ENCODE measurements around the gene SYNPR.

The SYNPR gene

DNA sequence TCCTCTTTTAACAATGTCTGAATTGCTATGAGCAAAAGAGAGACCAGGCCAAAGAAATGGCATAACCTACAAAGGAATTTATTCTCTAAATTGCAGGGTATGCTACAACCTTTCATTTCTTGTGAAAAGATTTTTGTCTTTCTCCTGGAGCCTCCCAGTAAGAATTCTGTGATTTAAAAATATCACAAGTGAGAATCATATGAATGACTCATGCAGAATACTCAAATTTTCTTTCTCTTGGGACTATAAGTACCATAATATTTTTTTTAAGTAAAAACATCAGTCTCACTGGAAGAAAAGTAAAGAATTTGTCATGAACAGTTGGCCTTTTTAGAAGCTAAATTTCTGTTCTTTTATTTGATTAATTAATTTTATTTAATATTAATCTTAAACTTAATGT is 26.3 kb downstream of the SYNPR start:
- no peak for DNase-seq (ENCODE audit: low spot score)

DNA sequence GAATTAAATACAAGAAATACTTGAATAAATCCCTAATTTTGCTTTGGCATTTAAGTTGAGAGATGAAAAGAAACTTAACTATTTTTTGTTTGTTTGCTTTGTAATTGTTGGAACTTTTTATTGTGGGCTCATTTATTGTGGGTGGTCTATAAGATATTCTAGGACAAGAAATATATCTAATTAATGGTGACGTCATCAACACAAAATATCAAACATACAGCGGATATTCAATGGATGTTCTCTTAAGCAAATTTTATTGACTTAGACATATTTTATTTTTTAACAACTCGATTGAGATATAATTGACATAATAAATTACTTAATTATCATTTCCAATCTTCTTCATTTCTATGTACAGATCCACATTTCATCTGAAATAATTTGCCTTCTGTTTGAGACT is 30.0 kb downstream of the SYNPR start:
- DNase-seq (ENCODE audit: low spot score) = no peak

DNA sequence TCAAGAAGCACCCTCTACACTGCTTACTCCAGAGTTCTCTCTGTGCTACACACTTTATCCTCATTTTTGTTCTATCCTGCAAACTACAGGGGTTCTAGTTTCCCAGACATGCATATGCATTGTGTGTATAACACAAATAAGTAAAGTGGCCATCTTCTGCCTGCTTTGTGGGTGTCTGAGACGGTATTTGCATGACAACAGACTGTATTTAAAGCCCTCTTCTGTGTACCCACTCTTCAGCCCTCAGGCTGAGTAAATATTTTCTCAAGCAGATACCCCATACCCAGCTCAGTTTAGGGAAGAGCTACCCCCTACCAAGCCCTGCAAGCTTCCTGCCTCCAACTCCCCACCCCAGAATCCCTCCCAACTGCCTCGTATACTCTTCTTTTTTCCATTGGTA is 31.7 kb downstream of the SYNPR start:
- no peak for DNase-seq (ENCODE audit: low spot score)

DNA sequence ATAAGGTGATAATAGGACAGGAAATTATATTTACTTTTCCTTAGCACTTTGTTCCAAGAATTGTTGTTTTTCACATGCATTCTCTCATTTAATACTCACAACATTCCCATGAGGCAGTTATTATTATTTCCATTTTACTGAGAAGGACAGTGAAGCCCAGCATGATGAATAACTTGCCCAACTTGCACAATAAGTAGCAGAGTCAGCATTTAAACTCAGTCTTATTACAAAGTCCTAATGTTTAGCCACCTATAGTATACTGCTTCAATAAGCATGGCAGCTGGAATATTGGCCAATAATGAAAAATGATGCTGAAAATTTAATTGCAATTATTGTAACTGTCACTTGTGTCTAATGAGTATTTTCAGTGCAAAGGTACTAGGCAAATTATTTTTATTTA is 45.7 kb downstream of the SYNPR start:
- no peak for DNase-seq (ENCODE audit: low spot score)

DNA sequence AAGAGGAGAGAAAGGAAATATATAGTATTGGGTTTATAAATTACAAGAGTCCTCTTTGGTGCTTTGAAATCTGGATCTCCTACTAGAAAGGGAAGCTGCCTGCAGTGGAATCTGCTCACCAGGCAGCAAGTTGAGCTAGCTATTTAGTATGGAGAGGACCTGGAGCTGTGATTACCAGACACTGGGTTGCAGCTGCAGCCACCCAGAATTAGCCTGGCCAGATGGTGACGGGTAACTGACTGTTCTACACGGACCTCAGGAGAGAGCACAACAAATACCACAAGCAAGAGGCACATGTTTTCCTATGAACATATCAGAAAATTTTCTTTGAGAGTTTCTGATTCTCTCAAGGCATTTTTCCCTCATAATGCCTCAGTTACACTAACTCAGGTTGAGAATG is 46.5 kb downstream of the SYNPR start:
- DNase-seq (ENCODE audit: low spot score) = no peak

DNA sequence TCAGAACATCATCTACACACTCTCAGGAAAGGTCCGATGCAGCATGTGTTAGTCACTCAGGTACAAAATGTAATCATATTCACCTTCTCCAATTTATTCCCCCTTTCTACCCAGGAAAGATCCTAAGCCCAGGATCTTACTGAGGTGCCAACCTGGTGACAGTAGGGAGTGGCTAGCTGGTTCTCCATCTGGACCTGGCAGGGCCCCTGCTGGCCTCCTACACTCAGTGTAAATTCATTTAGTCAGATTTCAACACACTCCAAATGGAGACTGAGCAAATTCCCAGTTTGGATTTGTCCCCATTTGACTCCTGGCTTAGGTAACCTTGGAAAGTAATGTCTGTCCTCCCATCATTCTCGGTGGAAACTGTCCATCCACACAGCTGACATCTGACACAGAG is 47.3 kb downstream of the SYNPR start:
- no peak for DNase-seq (ENCODE audit: low spot score)

DNA sequence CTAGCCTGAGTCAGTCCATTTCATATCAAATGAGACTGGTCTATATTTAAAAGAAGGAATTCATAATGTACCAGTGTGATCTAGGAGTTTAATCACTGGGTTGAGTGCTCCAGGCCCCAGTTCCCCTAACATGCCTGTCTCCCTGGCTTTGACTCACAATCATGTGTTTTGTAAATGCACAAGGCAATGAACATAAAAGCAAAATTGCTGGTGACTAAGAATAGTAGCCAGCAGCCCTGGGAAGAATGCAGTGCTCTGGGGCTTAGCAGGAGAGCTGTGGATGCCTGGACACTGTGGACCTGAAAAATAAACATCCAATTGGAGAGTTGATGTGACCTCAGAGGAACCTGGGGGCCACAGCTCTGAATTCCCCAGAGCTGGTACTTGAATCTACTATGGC is 50.3 kb downstream of the SYNPR start:
- DNase-seq (ENCODE audit: low spot score) = peak; percentile 24

DNA sequence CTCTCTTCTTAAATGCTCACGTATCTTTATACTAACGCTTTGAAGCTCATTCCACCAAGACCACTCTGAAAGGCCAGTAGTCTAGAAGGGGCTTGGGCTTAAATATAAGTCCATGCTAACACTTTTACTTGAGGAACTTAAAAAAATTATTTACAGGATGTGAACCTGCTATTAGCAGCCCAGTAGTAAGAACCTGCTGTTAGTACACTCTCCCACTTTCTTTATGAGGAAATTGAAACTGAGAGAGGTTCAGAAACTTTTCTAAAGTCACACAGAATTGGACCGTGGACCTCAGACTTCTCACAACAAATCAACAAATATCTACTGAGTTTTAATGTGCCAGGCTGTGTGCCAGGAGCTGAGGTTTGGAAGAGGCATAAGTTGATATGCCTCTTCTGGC is 53.4 kb downstream of the SYNPR start:
- no peak for DNase-seq (ENCODE audit: low spot score)

DNA sequence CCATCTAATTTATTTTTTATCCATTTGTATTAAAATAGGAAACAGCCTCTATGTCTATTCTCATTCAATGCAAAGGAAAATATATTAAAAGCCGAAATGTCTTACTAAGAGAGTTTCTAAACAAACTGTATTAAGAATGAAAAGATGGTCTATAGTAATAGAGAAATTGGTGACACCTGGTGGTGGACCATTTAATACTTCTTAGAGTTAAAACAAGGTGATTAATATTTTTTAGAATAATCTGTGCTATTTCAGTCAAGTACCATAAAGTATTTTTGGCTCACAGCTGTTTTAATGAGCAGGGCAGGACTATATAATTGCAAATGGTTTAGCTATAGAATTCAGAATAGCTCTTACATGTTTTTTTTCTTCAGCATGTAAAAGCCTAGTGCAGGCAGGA is 55.7 kb downstream of the SYNPR start:
- no peak for DNase-seq (ENCODE audit: low spot score)

DNA sequence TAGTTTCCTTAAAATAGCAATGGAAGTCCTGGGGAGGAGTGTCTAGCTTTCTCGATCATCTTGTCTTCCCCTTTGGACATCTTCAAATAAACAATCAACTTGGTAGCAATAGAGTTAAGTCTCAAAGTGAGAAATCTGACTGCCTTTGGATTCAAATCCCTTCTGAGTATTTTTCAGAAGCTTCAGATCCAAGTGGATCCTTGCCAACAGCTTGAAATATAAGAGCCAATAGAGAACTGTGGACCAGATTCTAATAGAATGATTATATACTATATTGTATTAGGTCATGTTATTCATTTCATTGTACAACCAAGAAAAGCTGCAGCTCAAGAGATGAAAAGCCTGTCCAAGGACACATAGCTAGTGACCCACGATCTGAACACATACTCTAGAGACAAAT is 60.2 kb downstream of the SYNPR start:
- DNase-seq (ENCODE audit: low spot score) = no peak

DNA sequence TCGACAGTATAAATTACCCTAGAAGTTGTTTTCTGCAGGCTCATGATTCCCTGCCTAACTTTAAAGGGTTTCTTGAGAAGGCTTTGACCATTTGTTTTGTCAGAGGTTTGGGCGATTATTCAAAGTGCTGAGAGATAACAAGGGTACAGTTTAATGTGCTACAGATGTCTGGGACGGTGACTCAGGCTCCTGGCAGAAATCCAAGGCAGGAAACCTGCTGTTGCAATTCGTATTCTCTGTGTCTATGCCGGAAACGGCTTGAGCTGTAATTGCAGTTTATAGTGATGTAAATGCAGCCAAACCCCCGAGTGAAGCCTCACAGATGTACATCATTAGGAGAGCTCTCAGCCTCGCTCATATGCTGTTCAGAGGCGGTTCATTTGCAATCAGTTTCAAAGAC is 65.6 kb downstream of the SYNPR start:
- DNase-seq (ENCODE audit: low spot score) = peak; percentile 87

DNA sequence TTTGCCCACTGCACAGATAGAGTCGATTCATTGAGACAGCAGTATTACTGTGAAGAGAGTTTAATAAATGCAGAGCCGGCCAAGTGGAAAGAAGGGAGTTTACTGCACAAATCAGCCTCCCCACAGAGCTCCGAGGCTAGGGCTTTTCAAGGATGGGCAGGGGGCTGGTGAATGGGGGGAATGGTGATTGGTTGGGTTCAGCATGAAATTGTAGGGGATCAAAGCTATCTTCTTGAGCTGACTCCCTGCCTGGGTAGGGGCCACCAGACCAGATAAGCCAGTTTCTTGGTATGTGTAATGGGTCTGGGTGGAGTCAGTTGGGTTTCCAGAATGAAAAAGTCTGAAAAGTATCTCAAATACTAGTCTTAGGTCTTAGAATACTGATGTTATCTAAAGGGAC is 66.6 kb downstream of the SYNPR start:
- no peak for DNase-seq (ENCODE audit: low spot score)

DNA sequence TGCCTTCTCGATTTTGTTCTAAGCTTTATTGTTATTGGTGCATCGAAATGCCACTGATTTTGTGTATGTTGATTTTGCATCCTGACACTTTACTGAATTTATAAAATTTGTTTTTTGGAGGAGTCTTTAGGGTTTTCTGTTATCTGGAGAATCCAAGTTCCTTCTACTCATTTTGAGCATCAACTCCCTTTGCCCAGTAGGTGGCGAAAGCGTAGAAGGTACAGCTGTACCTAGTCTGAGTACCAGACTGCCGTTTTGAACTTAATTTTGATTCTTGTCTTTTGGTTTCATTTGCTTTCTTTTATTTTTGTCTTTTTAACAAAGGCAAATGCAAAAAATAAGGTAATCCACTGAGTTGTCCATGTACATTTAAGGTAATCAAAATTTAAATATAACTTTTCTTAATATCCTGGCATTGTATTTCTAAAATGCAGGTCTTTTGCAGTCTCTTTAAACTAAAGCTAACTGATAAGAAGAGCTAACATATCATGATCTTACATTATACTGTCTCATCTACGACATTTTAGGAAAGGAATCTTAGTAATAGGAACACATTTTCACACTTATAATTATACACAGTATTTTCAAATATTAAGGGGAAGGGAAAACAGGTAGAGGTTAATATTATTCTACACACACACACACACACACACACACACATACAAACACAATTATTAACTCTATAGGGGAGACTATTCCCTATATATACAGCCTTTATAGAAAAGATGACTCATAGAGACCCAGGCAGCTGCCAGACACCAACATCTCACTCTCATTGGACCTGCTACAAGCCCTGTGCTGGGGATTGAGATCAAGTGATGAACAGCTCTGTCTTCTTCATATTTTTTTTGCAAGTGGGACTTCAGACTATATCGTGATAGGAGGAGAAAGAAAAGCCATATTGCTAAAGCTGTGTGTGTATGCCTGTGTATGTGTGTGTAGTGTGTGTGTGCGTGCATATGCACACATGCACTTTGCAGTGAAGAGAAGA is 71.8 kb downstream of the SYNPR start:
- peak; percentile 56 for DNase-seq (ENCODE audit: low spot score)

DNA sequence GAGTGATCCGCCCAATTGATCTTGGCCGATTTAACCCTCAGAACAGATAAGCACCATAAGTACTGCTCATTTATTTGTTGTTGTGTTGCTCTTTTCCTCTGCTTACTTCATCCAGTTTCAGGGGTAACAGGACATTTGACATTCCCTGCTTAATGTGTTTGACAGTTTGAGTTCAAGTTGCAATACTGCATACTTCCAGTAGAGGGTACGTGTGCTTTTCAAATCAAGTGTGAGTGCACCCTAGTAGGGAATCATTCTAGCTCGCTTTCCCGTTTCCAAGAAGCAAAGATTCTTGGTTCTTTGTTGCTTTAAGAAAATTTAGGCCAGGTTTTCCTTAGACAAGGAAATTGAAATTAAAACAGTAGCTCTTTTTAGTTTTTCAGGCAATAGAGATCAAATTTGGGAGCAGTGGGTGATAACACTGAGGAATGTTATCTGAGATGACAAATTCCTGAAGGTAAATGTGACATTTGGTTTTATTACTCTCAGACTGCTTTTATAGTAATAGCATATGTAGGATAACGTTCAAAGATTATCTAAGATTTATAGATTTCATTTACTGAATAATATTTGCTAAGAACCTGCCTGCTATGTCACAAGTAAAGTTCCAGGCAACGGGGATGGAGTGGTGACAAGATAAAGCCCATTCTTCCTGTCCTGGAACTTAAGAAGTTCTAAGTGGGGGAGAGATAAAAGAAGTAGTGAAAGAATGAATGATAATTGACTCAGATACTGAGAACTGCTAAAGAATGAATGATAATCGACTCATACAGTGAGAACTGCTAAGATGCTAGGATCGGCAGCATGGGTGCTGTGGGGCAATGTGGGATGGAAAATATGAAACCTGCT is 73.3 kb downstream of the SYNPR start:
- peak; percentile 60 for DNase-seq (ENCODE audit: low spot score)

DNA sequence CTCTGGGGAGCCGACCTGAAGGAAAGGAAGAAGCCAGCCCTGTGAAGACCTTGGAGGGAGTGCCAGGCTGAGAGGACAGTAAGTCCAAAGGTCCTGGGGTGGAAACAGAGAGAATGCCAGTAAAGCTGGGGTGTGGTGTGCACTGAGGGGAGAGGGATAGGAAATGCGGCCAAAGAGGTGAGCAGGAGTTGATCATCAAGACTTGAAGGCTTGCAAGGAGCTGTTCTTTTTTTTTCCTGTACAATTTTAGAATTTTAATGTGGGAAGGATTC is 73.8 kb downstream of the SYNPR start:
- no peak for DNase-seq (ENCODE audit: low spot score)

DNA sequence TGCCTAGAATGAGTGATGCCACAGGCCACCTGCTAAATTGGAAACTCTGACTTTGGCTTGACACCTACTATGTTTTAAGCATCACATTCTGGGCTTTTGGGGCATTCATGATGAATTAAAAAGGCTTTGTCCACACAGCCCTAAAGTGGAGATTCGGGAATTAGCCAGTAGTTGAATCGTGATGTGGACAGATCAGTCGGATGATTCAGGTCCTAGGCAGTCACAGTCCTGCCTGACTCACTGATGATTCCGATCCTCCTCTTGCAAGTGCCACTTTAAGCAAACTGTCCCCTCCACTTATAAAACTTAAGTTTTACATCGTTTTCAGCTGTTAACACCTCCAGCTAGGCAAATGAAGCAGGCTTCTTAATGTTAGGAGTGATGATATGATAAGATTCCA is 75.3 kb downstream of the SYNPR start:
- peak; percentile 81 for DNase-seq (ENCODE audit: low spot score)

DNA sequence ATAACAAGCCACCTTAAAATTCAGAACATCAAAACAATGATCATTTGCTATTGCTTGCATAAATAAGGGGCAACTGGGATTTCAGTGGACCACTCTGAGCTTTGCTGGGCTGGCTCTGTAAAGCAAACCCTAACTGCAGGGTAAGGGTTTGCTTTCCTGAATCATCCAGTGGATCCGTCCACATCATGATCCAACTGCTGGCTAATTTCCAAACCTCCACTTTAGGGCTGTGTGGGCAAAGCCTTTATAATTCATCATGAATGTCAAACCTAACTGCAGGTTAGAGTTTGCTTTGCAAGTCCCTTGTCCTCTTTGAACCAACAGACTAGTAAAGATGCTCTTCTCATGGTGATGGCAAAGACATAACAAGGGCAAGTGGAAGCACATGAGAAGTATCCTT is 76.1 kb downstream of the SYNPR start:
- DNase-seq (ENCODE audit: low spot score) = no peak

DNA sequence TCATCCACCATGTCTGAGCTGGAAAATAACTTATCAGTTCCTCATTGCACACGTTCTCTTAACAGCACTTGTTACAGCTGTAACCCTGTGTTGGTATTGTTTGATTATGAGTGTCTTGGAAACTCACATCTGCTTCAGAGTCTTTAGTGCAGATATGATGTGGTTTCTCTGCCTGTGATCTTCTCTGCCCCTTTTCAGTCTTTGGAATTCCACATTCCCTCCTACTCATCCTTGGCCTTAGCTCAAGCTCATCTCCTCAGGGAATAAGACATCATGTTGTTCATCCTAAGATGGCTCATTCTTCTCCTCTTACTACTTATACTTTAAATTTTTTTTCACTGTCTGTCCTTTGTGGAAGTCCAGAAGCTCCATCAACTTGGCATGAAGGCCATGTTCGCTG is 77.7 kb downstream of the SYNPR start:
- peak; percentile 44 for DNase-seq (ENCODE audit: low spot score)

DNA sequence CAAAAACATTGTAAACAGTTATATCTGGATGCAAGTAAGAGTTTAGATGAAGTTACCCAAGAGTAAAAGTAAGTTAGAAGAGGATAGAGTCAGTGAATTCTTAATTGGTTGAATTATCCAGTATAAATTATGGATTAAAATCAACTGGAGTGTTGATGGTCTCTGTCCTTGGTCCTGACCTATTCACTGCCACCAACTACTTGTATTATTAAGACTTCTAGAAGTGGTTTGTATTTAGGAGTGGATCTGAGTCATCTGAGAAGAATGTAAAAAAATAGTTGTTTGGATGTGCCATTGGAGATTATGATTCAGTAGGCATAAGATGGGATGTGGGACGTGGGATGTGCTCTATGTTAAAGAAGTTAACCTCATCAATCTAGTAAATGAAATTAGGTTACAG is 86.4 kb downstream of the SYNPR start:
- peak; percentile 22 for DNase-seq (ENCODE audit: low spot score)

DNA sequence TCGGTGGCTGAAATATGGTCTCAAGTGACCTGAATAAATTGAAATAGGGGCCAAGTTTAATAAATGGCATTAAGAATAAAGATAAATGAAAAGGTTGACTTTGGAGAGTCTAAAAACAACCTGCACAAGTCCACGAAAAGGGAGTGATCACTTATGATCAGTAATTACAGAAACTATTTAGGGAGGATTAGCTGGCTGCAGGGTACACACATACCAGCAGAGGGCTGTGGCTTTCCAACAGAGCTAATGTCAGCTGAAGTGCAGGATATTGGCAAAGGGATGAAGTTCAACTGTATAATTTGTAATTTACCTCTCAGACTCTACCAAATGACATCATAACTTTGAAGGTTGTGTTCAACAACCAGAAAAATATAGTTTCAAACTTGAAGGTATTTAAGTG is 86.8 kb downstream of the SYNPR start:
- no peak for DNase-seq (ENCODE audit: low spot score)

DNA sequence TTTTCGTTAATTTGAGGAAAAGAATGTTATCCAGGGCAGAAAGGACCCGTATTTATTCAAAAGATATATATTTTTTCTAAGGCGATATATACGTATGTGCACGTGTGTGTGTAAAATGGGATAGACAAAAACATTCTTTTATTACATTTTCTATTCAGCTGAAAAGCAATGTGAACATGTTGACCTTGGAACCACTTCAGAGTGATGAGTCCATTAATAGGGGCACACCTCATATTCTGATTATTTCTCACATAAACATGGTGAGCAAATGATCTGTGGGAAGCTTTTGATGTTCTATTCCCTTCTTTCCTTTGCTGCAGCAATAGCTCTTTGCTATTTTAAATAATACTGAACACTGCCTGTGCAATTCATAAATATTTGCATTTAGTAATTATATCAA is 87.6 kb downstream of the SYNPR start:
- DNase-seq (ENCODE audit: low spot score) = no peak

DNA sequence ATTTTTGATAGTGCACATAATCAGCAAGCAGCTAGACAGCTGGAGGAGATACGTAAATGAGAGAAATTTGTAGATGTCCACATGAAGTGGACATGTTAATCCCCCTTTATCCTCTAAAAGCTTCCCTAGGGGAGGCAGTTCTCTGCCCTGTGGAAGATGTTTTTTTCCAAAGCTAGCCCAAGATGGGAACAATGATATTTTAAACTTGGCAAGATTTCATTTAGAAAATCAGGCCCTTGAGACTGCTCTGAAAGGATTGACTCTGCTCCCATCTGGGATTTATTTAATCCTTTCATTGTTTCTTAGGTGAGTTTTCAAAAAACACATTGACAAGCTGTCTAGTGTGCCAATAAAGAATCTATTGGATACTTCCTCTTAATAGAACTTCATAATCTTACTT is 92.0 kb downstream of the SYNPR start:
- no peak for DNase-seq (ENCODE audit: low spot score)

DNA sequence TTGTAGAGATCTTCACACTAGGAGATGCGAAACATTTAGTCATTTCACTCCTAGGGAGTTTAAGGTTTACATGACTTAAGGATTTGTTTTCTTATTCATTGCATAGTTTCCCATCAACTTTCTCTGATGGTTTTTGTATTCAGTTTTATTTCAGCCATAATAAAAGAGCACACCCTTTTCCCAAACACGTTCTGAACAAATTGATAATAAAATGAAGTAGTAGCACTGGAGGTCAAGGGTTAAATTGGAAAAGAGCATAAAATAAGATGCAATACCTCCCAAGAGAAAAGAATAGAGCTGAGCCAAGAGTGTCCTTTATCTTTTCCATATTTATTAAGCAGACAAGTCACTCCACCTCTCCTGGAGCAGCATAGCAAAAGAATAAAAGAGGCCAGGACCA is 104.9 kb downstream of the SYNPR start:
- no peak for DNase-seq (ENCODE audit: low spot score)

Data from AG08395 (cell line).